HG03439 (cell line): ENCODE measurements around the gene VPS13D.
"Not testable (repeated sequence)": the region's sequence is repeated elsewhere in the genome, so short reads cannot be mapped to it uniquely, and the experiment has no call there.

Experiments used
- ATAC-seq: cut with Tn5 transposase; IDR thresholded peaks from one replicate; pipeline ENCODE4 v1.9.1; 2021; ENCODE audit warnings: mild to moderate bottlenecking, moderate library complexity; ENCODE audit not compliant: unreplicated experiment

VPS13D gene

DNA sequence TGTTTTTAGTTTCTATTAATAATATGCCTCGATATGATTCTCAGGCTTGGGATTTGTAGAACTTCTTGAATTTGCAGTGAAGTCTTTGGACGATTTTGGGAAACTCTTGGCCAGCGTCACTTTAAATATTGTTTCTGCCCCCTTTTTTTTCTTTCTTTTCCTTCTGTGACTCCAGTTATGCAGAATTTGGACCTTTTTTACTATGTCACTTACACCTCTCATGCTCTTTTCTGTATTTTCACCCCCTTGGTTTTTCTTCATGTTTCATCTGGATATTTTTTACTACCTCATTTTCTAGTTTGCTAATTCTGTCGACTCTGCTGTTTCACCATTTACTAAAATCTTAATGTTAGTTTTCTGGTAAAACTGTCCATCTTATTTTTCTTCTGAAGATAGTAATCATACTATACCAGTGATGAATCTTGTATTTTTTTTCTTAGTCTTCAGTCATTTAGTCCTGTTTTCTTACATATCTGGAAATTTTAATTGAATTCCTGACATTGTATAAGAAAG is 214.6 kb downstream of the VPS13D start:
- ATAC-seq: no peak

DNA sequence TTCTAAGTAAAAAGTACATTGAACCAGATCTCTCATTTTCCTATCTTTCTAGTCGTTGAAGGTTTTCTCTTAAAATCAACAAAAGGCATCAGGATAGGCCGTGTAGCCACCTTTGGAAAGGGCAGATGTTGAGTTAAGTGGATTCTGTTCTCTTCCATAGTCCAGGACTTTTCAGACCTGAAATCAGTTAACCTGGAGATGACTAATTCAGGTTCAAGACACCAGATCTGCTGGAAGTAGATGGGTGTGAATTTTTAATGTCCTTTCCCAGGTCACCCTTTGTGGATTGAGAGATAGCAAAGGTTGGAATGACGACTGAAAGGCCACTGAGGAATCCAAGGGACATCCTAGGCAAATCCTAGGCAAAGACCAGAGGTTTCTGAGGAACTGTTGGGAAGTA is 215.4 kb downstream of the VPS13D start:
- no peak for ATAC-seq

DNA sequence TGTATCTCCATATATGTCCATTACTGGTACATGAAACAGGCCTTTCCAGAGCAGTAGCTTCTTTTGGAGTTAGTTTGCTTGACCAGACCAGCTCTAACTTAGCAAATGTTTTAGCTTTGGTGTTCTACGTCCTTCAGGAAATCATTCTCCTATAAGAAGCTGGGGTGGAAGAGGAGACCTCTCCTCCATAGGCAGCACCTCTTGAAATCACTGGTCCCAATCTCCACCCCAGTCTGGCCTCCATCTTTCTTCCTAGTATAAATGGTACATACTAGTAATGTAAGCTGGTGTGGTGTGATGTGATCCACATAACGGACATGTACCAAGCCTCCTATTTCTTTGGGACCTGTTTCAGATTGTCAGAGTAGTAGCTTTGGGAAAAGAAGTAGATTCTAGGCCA is 216.8 kb downstream of the VPS13D start:
- no peak for ATAC-seq

DNA sequence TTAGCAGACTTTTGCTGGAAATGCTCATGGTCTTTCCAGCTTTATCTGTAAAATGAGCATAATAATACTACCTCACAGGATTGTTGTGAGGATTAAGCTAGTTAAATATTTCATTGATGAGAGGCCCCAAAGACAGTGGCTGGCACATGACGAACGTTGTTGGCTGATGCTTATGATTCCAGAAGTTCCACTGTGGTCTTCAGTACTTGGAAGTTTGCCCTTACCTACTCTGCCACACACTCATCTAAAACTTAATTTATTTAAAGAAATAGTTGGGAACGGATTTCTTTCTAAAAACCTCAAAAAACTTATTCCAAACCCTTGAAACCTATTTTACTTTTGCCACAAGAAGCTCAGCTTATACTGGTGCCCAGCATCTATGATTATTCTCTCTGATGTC is 217.5 kb downstream of the VPS13D start:
- no peak for ATAC-seq

DNA sequence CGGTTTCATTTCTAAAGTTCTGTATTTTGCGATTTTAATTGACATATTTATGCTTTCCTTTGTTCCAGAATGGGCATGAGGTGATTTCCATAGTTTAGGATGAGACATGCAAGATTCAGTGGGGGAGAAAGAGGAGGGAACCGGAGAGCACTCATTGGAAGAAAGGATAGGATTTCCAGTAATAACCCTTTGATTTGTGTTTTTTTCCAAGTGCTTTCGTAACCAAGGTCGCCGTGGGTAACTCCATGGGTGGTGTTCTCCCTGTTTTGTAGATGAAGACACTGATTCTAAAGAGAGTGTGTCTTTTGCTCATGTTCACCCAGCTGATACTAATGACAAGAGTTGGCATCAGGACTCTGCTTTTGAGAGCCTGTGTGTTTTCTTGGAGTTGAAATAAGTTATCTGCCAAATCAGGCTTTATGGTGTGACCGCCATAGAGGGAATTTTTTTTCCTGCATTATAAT is 218.1 kb downstream of the VPS13D start:
- no peak for ATAC-seq

DNA sequence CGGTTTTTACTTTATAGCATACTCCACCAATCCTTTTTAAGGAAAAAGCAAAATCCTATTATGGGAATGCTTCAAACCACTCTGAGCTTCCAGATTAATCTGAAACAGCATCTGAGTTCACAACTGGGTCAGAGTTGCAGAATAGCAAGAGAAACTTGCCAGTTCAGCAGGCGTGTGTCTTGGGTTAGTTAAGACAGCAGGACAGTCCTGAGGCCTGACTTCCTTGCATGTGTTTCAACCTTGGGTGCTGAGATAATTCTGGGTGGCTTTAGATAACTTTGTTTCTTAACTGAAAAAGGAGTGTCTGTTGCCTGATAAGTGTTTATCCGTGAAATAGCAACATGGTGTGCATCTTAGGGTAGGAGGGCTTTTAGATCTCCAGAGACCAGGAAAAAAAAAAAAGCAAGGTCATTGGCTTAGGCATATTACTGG is 218.9 kb downstream of the VPS13D start:
- ATAC-seq: no peak

DNA sequence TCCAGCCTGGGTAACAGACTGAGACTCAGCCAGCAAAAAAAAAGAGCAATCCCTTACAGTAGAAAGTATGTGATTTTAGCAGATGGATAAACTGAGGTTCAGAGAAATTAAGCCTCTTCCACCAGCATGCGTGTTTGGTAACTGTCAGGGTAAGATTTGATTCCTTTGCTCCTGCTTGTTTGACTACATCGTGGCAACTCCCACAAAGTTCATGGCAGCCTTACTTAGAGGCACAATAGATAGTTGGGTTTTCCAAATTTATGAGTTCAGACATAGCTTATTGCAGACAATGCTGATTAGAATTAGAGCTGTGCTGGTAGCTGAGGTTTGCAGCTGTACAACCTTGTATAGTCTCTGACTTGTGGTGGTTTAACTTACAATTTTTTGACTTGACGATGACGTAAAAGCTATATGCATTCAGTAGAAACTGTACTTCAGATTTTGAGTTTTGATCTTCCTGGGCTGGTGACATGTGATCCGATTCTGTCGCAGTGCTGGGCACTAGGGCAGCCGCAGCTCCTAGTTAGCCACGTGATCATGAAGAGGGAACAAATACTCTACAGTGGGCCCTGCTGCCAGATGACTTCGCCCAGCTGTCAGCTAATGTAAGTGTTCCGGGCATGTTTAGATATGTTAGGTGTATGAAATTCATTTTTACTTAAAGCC is 220.4 kb downstream of the VPS13D start:
- no peak for ATAC-seq

DNA sequence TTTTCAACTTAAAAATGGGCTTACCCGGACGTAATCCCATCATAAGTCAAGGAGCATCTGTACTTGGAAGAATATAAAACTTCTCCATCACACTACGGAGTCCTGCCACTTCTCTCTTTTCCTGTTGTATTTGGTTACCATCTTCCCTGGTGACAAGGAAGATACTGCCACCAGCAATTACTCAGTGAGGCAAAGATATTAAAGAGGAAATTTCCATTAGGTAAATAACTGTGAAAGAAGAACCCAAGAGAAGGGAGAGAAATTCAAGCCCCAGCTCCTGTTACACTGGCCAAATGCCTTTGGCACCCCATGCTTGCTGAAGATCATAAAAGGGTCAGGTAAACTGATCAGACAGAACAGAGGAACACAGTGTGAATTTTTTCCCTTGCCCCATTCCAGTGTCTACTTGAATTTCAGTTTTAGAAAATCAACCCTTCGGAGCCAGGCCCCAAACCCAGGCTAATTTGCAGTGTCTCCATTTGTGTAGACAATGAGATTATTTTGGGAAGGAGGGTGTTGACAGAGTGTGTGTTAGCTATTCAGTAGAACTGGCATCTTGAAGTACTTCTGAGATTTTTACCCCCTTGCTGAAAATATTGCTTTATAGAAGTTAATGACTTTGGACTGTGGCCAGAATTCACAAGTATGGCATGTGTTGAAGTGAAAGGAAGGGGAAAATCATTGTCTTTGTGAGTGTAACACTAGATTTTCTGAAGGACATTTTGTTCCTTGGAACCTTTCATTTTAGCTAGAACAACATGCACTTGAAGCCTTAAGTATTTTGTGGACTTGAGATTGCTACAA is 221.1 kb downstream of the VPS13D start:
- no peak for ATAC-seq

DNA sequence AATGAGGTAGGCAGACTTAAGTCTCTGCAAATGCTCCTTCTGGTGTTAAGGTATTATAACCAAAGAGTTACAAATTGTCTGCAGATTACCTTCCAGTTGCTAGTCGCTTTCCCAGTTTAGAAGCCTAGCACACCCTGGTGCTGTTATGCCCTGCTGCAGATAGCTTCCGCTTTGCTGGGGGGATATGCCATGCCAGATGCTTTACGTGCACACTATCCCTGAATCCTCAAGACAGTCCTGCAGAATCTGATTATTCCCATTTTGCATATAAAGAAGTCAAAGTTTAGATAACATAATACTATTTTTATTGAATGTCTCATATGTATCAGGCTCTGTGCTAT is 221.7 kb downstream of the VPS13D start:
- no peak for ATAC-seq

DNA sequence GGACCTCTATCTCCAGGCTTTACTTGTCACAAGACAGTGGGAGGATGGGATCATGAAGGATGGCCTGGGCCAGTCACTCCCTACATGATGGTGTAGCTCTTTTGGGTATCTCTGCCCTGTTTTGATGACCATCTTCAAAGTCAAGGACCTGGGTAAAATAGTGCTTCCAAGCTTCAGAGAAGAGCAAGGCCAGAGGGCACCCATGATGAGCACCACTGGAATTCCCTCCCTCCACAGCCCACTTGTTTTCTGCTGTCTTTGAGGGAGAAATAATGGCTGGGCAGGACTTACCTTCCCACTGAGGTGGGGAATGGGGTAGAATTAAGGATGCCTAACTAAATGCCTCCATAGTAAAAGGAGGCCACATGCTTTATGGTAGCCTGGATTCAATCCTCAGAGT is 222.4 kb downstream of the VPS13D start:
- ATAC-seq: no peak

DNA sequence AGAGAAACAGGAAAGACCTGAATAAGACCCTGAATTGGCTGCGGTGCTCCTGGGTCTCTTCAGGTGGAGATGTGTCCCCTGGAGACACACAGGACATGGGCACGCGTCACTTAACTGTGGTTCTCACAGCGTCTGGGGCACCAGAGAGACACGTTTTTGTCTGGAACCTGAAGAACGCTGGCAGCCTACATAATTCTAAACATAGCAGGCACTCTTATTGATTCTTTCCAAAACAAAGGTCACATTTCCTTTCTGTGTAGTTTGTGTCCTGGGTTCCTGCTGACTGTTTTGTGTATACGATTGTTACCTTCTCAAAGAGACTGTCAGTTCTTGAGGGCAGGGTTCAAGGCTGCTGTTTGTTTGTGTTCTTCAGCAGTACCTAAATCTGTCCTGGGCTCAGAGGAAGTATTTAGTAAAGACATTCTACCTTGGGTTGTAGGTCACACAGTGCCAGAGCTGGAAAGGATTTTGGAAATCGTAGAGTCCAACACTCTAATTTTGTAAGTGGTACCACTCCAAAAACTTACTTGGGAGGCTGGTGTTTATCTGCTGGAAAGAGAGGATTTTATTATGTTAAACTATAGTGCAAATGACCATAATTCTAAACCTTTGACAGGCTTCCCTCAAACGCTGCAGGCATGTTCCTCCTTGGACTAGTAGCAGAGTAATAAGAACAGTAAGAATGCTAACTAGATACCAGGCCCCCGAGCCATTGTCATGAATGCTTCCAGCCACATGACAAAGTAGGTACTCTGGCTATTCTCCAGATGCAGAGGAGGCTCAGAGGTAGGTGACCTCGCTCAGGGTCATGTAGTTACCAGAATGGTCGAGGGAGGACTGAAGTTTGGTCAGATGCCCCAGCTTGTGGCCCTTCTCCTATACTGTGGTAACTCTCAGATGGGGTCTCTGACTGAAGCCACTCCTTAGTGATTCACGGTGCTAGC is 223.8 kb downstream of the VPS13D start:
- no peak for ATAC-seq

DNA sequence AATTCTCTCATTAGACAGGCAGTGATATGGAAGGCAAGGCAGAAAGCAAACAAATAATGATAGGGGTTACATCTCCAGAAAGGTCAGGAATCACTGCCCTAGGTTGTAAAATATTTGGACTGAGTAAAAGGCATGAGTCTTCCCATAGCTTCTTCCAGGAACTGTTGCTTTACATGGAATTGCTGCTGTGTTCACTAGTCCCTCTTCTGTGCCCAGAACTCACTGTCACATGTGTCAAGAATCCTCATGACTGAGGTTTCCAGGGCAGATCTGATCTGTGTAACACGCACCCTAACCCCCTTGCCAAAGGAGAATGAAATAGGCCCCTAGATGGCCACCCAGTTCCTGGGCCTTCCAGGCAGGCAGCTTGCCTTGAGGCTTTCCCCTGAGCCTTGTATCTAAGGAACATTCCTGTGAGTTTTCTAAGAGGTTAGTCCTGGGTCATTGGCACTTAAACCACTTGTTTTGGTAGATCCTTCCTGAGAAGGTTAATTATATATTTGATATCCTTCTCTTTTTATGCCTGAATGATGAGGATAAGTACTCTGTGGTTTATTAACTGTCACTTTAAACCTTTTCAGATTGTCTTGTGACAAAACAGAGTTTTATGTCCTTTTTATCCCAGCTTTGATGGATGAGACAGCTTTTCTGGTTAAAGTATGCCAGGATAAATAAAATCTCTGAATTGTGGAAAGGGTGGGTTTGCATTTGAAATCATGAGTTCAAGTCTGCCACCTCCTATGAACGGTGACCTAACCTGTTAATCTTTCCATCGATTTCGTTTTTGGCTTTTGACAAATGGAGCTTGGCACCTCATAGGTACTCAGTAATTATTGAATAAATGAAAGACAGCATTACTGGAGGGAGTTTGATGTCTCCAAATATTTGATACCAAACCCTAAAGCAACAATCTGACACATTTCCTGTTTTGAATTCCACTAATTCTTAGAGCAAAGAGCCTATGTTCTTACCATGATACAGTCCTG is 224.9 kb downstream of the VPS13D start:
- no peak for ATAC-seq

DNA sequence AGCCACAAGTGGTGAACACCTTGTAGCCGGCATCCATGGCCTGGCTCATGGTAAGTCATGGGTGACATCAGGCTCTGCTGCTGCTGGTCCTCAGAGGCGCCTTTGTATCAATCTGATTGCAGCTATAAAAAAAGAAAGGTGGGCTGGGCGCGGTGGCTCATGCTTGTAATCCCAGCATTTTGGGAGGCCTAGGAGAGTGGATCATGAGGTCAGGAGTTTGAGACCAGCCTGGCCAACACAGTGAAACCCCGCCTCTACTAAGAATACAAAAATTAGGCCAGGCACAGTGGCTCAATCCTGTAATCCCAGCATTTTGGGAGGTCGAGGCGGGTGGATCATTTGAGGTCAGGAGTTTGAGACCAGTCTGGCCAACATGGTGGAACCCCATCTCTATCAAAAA is 226.3 kb downstream of the VPS13D start:
- not testable (repeated sequence) for ATAC-seq

DNA sequence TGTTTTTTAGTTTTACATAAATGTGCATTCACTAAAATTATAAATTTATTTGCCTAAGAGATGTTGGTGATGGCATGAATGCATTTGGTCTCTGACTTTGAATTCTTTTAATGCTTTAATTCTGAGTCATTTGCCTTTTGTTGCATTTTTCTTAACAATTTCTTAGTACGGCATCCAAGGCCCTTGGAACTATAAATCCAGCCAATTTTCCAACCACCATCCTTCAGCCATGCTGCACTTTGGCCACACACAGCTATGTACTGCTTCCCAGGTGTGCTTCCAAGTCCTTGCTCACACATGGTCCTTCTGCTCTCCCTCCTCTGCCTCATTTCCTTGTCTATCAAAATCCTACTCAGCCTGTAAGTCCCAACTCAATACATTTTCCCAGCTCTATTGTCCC is 227.1 kb downstream of the VPS13D start:
- no peak for ATAC-seq

DNA sequence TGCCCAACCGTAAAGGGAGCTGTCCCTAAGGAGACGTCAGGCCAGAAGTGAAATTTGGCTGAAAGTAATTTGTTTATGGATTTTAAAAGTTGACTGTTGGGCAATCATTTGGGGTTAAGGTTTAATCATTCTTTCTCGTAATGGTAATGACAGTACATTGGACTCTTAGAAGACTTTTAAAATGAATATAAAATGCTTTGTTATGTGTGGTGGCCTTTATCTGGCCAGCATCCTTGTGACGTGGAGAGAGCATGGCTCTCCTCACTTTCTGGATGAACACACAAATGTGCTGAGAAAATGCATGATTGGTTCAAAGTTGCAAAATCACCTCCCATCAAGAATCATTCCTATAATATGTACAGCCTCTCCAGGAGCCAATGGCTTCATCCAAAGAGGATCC is 227.9 kb downstream of the VPS13D start:
- no peak for ATAC-seq

DNA sequence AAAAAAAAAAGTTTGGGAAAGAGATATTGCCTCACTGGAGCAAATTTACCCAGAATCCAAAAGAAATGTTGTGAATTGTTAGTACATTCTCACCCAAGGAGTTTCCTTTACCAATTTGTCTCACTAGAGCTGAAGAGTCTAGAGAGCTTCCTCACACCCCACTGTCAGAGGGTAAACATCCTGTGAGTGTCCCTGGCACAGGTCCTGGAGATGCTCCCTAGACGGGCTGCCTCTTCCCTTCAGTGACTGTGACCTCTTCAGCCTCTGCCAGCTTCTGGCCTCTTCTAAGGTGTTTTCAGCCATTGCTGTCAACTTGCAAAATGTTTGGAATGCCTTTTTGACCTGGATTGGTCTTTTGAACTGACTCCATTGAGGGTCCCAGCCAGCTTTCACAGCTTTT is 228.7 kb downstream of the VPS13D start:
- ATAC-seq: no peak

DNA sequence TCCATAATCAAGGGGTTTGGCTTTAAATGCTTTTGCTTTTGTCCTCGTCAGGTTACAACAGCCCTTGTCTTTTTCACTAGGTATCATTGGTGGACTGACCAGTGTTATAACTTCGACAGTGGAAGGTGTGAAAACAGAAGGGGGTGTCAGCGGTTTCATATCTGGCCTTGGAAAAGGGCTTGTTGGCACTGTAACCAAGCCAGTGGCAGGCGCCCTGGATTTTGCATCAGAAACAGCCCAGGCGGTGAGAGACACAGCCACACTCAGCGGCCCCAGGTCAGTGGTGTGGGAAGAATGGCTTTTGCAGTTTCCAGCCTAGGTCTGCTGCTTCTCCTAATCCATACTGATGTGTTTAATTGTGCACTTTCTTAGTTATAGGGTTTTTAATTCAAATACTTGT is 230.3 kb downstream of the VPS13D start:
- ATAC-seq: no peak

DNA sequence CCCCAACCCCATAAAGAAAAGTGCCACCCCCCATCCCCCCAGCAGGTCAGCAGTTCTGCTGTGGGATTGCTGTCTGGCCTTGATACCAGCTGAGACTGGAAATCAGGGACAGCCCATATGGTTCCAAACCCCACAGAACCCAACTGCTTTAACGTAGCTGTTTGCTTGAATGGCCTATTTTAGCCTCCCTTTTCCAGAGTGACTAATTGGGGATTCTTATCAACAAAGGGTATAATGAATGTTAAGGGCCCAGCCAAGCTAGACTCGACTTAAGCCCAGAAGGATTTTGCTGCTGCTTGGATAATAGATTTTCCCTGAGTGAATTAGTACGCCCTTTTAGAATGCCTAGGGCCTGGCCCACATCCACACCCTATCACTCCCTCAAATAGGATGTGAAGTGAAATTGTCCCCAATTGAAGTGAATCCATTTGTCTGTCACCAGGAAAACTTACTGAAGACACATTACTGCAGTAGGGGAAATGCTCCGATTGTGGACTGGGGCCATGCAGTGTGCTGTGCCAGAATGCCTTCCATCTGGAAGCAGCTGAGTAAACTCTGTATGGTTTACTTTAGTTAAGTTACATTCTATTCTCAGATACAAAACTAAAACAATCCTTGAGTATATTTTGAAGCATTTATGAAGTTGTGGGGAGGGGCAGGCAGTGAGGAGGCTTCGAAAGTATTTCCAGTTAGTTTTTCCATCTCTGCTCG is 231.2 kb downstream of the VPS13D start:
- ATAC-seq: no peak

DNA sequence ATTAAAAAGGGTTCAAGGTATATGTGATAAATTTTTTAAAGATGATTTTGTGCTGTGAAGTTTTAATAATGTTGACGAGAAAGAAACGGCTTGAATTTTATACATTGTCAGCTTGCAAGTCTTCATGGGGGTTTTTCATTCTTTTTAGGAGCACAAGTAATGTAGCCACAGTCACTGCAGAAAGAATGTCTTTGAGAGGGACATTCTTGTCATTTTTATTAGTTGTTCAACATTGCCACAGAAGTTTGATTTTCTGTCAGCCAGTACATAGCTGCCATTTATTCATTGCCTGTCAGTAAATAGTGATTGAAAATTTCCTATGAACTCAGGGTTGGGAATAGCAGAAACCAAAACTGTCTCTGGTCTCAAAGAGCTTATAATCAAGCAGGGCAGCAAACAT is 231.9 kb downstream of the VPS13D start:
- no peak for ATAC-seq
